Muscle of leg (tissue), 11 donors: Measurements from ENCODE around the gene RABGAP1L. TPM values are rescaled to one million over a fixed set of nuclear protein-coding genes. Genes with fewer than 3 reads are reported as not detected.
"Not testable (repeated sequence)": the region's sequence is repeated elsewhere in the genome, so short reads cannot be mapped to it uniquely, and the experiment has no call there.

ENCODE experiments used
- DNase-seq: peaks from one replicate; pipeline ENCODE4 v3.0.0; 2013
- H3K27ac ChIP-seq: one replicate; pipeline ENCODE4 v1.5.1; 2013; ENCODE audit warnings: mild to moderate bottlenecking, low read length, control low read depth
- H3K27me3 ChIP-seq: one replicate; pipeline ENCODE4 v1.6.1; 2013; ENCODE audit warnings: low read length; ENCODE audit not compliant: control insufficient read depth, insufficient read depth
- H3K36me3 ChIP-seq: one replicate; pipeline ENCODE4 v1.6.1; 2013; ENCODE audit warnings: low read length; ENCODE audit not compliant: control insufficient read depth, insufficient read depth
- H3K4me1 ChIP-seq: one replicate; pipeline ENCODE4 v1.6.1; 2013; ENCODE audit warnings: low read length; ENCODE audit not compliant: control insufficient read depth, insufficient read depth
- H3K4me3 ChIP-seq: one replicate; pipeline ENCODE4 v1.5.1; 2013; ENCODE audit warnings: low read length, control low read depth
- H3K9me3 ChIP-seq: replicated peaks from 2 replicates; pipeline ENCODE4 v1.6.1; 2013; ENCODE audit warnings: low read depth, low read length; ENCODE audit not compliant: control insufficient read depth
- WGBS: methylation state at CpG from one replicate; pipeline ENCODE4 v1.1.5; 2013; ENCODE audit warnings: missing lambda C conversion rate; ENCODE audit not compliant: insufficient coverage; 5-methylcytosine and 5-hydroxymethylcytosine counted together
- polyA plus RNA-seq, 8 donors: library from polyadenylated mRNA; unstranded; fragments of 120-200 nt; gene quantifications; one replicate each; pipeline versions ENCODE4 v1.2.1 to v1.2.3, GENCODE V29; 2013; ENCODE audit warnings: inconsistent platforms in 1 of 8, low replicate concordance in 1 of 8; ENCODE audit not compliant: insufficient read length in 8 of 8, insufficient read depth in 1 of 8
- total RNA-seq: library from RNA; stranded (reverse); fragments of 120-200 nt; gene quantifications from one replicate; pipeline ENCODE4 v1.2.4, GENCODE V29; 2013

The RABGAP1L gene
- total and polyA plus RNA-seq, 9 donors = 9.8 to 27.2 (median 11.6) TPM

DNA sequence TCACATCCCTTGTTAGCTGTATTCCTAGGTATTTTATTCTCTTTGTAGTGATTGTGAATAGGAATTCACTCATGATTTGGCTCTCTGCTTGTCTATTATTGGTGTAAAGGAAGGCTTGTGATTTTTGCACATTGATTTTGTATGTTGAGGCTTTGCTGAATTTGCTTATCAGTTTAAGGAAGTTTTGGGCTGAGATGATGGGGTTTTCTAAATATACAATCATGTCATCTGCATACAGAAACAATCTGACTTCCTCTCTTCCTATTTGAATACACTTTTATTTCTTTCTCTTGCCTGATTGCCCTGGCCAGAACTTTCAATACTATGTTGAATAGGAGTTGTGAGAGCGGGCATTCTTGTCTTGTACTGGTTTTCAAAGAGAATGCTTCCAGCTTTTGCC is 32.1 kb upstream of the RABGAP1L start:
- H3K36me3 ChIP-seq, H3K9me3 ChIP-seq, H3K27me3 ChIP-seq, H3K4me1 ChIP-seq, DNase-seq, H3K27ac ChIP-seq, H3K4me3 ChIP-seq: not testable (repeated sequence)
- no CpG with 5 or more reads among the region's 1 CpG for WGBS

DNA sequence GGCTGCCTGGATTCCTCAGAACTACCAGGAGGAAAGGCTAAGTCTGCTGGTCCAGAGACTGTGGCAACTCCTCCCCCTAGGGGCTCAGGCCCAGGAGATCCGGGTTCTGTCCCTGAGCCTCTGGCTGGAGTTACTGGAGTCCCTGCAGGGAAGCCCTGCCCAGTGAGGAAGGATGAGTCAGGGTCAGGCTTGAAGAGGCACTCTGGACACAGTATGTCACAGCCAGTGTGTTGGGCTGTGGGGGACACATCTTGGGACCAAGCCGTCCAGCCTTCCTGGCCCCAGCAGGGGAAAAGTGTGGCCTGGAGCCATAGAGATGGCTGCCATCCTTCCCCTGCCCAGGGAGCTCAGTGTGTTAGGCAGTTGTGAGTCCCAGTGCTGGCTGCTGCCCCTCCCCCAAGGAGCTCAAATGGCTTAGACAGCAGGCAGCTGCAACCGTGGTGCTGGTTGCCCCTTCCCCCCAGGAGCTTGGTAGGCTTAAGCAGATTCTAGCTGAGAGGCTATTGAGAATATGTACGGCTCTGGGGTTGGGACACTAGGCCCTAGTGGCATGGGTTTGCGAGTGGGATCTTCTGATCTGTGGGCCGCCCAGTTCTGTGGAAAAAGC is 28.2 kb upstream of the RABGAP1L start:
- Histone ChIP-seq H3K27me3 (no peaks in the 10 kb centered on the region), H3K4me3 (no peak overlapping the region), H3K9me3 (peaks cover 2% of the 10 kb centered on the region), H3K4me1 (no peaks in the 10 kb centered on the region), H3K36me3 (no peaks in the 10 kb centered on the region), H3K27ac (no peak overlapping the region)
- DNase-seq = no peak
- WGBS = 51% methylated on average over 5 of the region's 6 CpGs

DNA sequence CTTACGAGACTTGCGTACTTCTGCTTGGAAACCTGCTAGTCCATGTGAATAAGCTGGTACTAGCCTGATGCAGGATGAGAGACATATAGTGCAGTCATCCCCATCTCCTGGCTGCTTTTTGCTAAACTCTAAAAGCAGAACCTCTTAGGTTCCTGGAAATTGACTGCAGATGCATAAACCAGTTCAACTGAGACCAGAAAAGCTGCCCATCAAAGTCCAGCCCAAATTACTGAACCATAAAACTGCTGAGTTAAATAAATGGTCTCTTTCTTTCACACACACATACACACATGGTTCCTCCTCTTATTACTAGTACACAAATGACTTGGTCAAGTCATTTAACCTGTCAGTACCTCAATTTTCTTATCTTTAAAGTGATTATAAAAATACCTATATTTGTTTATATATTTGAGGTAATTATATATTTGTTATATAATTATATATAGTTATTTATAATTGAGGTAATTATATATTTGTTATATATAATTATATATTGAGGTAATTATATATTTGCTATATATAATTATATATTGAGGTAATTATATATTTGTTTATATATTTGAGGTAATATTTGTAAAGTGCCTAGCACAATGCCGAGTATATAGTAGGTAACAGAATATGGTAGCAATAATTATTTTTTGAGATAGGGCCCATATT is 25.2 kb upstream of the RABGAP1L start:
- no peaks in the 10 kb centered on the region for H3K27me3 ChIP-seq
- H3K4me1 ChIP-seq = no peaks in the 10 kb centered on the region
- H3K36me3 ChIP-seq = no peaks in the 10 kb centered on the region
- no peak overlapping the region for H3K27ac ChIP-seq
- DNase-seq = no peak
- H3K9me3 ChIP-seq = peaks cover 2% of the 10 kb centered on the region
- 92% methylated on average over 2 of the region's 3 CpGs for WGBS
- H3K4me3 ChIP-seq = no peak overlapping the region

DNA sequence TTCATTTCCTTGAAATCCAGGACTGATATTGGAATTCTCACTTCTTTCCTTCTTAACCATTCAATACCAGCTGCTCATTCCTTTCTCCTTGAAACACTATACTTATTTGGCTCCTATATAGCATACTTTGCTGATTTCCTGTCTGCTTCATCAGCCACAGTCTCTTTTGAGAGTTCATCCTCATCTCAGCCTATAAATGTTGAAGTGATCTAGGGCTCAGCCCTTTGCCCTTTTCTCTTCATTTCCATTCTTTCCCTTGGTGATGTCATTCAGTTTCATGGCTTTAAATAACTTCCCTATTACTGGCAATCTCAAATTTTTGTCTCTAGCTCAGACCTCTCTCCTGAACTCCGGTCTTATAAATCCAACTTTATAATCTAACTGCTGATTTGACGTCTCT is 24.1 kb upstream of the RABGAP1L start:
- H3K4me3 ChIP-seq = no peak overlapping the region
- WGBS = 20% methylated on average over 1 of the region's 2 CpGs
- H3K36me3 ChIP-seq = no peaks in the 10 kb centered on the region
- no peaks in the 10 kb centered on the region for H3K4me1 ChIP-seq
- H3K27ac ChIP-seq = no peak overlapping the region
- no peaks in the 10 kb centered on the region for H3K27me3 ChIP-seq
- peaks cover 2% of the 10 kb centered on the region for H3K9me3 ChIP-seq
- no peak for DNase-seq

DNA sequence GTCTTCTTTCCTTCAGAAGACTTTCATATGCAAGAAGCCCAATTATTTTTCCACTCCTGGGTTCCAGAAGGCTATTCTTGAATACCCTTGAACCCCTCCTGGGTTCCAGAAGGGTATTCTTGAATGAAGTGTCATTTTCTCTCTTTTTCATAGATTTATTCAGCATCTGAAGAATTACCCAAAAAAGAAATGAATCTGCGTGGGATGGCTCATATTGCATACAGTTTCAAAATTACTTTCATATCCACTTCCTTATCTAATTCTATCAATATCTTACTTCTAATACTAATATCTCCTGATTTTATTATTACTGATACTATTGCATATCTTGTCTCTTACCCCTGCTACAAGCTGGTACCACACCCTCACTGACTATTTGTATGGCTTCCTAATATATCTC is 22.6 kb upstream of the RABGAP1L start:
- Histone ChIP-seq H3K9me3 (peaks cover 2% of the 10 kb centered on the region), H3K36me3 (no peaks in the 10 kb centered on the region), H3K4me1 (no peaks in the 10 kb centered on the region), H3K4me3 (no peak overlapping the region), H3K27ac (no peak overlapping the region), H3K27me3 (no peaks in the 10 kb centered on the region)
- no CpG with 5 or more reads among the region's 1 CpG for WGBS
- no peak for DNase-seq

DNA sequence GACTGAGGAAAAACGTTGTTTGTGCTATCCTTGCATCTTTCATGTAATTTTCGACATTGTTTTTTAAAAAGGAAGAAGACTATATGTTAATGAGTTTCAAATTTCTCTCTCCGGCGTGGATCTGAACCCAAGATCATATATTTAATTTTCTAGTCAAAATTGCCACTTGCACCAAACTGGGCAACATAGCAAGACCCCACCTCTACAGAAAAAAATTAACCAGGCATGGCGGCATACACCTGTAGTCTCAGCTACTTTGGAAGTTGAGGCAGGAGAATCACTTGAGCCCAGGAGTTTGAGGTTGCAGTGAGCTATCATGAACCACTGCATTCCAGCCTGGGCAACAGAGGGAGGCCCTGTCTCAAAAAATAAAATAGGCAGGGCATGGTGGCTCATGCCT is 16.5 kb upstream of the RABGAP1L start:
- 75% methylated on average over 1 of the region's 5 CpGs for WGBS
- no peak for DNase-seq

DNA sequence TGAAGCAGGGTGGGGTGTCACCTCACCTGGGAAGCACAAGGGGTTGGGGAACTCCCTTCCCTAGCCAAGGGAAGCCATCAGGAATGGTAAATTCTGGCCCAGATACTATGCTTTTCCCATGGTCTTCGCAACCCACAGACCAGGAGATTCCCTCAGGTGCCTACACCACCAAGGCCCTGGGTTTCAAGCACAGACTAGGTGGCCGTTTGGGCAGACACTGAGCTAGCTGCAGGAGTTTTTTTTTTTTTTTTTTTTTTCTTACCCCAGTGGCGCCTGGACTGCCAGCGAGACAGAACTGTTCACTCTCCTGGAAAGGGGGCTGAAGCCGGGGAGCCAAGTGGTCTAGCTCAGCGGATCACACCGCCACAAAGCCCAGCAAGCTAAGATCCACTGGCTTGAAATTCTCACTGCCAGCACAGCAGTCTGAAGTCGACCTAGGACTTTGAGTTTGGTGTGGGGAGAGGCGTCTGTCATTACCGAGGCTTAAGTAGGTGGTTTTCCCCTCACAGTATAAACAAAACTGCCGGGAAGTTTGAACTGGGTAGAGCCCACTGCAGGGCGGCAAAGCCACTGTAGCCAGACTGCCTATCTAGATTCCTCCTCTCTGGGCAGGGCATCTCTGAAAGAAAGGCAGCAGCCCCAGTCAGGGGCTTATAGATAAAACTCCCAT is 15.5 kb upstream of the RABGAP1L start:
- not testable (repeated sequence) for H3K4me1 ChIP-seq, H3K36me3 ChIP-seq, H3K9me3 ChIP-seq, DNase-seq, H3K27ac ChIP-seq, H3K4me3 ChIP-seq, H3K27me3 ChIP-seq
- WGBS = 90% methylated on average over 2 of the region's 12 CpGs

More for the DNA sequence above, 16.5 kb upstream of the RABGAP1L start:
- no peak overlapping the region for H3K27ac ChIP-seq
- no peaks in the 10 kb centered on the region for H3K27me3 ChIP-seq
- H3K9me3 ChIP-seq = no peaks in the 10 kb centered on the region
- H3K36me3 ChIP-seq = no peaks in the 10 kb centered on the region
- no peak overlapping the region for H3K4me3 ChIP-seq
- H3K4me1 ChIP-seq = no peaks in the 10 kb centered on the region

DNA sequence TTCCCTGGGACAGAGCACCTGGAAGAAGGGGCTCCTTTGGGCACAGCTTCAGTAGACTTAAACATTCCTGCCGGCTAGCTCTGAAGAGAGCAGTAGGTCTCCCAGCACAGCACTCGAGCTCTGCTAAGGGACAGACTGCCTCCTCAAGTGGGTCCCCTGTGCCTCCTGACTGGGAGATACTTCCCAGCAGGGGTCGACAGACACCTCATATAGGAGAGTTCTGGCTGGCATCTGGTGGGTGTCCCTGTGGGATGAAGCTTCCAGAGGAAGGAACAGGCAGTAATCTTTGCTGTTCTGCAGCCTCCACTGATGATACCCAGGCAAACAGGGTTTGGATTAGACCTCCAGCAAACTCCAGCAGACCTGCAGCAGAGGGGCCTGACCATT is 14.9 kb upstream of the RABGAP1L start:
- DNase-seq, H3K27me3 ChIP-seq, H3K36me3 ChIP-seq, H3K4me3 ChIP-seq, H3K4me1 ChIP-seq, H3K9me3 ChIP-seq, H3K27ac ChIP-seq: not testable (repeated sequence)
- WGBS = 100% methylated on average over 1 of the region's 3 CpGs

DNA sequence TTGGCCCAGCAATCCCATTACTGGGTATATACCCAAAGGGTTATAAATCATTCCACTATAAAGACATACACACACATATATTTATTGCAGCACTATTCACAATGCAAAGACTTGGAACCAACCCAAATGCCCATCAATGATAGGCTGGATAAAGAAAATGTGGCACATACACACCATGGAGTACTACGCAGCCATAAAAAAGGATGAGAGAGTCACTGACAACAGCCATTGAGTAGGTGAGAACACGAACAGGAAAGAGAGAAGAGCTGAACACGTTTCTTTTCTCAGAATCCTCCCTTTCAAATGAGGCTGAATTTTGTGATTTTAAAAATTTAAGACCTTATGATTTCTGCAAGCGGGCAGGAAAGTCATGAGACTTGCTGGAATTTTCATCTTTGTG is 10.1 kb upstream of the RABGAP1L start:
- Histone ChIP-seq H3K36me3 (no peaks in the 10 kb centered on the region), H3K27ac (no peak overlapping the region), H3K9me3 (peaks cover 3% of the 10 kb centered on the region), H3K4me3 (no peak overlapping the region), H3K27me3 (no peaks in the 10 kb centered on the region), H3K4me1 (no peaks in the 10 kb centered on the region)
- no CpG with 5 or more reads among the region's 4 CpGs for WGBS
- DNase-seq = no peak

DNA sequence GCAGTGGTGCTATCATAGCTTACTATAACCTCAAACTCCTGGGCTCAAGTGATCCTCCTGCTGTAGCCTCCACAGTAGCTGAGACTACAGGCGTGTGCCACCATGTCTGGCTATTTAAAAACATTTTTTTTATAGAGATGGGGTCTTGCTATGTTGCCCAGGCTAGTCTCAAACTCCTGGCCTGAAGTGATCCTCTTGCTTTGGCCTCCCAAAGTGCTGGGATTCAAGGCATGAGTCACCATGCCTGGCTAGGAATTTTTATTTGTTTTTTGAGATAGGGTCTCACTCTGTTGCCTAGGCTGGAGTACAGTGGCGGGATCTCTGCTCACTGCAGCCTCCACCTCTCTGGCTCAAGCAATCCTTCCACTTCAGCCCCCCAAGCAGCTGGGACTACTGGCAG is 8.8 kb upstream of the RABGAP1L start:
- Histone ChIP-seq H3K27ac (no peak overlapping the region), H3K27me3 (no peaks in the 10 kb centered on the region), H3K9me3 (peaks cover 3% of the 10 kb centered on the region), H3K4me3 (no peak overlapping the region), H3K36me3 (no peaks in the 10 kb centered on the region), H3K4me1 (no peaks in the 10 kb centered on the region)
- DNase-seq = no peak
- no CpG with 5 or more reads among the region's 2 CpGs for WGBS
